Parathyroid adenoma (tissue), 2 donors: Measurements from ENCODE around the gene KPNA5.
"Not testable (repeated sequence)": the region's sequence is repeated elsewhere in the genome, so short reads cannot be mapped to it uniquely, and the experiment has no call there.

Experiments used
- H2AFZ ChIP-seq: fragments of 300-600 bp; sonication (generic); one replicate; pipeline ENCODE4 v1.7.0; 2017; ENCODE audit warnings: antibody characterized with exemption, mild to moderate bottlenecking
- H3K27ac ChIP-seq: fragments of 300-600 bp; sonication (generic); one replicate; pipeline ENCODE4 v1.7.0; 2017
- H3K27me3 ChIP-seq: fragments of 300-600 bp; sonication (generic); one replicate; pipeline ENCODE4 v1.7.0; 2017; ENCODE audit warnings: low read length; ENCODE audit not compliant: control insufficient read depth, insufficient read depth
- H3K36me3 ChIP-seq: fragments of 300-600 bp; sonication (generic); one replicate; pipeline ENCODE4 v1.7.0; 2017; ENCODE audit warnings: low read length; ENCODE audit not compliant: control insufficient read depth, insufficient read depth
- H3K4me1 ChIP-seq: fragments of 300-600 bp; sonication (generic); one replicate; pipeline ENCODE4 v1.7.0; 2017; ENCODE audit warnings: control low read depth
- H3K4me2 ChIP-seq: fragments of 300-600 bp; sonication (generic); one replicate; pipeline ENCODE4 v1.7.0; 2017; ENCODE audit warnings: low read length
- H3K4me3 ChIP-seq: fragments of 300-600 bp; sonication (generic); one replicate; pipeline ENCODE4 v1.7.0; 2017; ENCODE audit warnings: low read depth, low read length
- H3K79me2 ChIP-seq: fragments of 300-600 bp; sonication (generic); one replicate; pipeline ENCODE4 v1.7.0; 2017; ENCODE audit warnings: control low read depth
- H3K9ac ChIP-seq: fragments of 300-600 bp; sonication (generic); one replicate; pipeline ENCODE4 v1.7.0; 2017; ENCODE audit warnings: mild to moderate bottlenecking
- H3K9me3 ChIP-seq: fragments of 300-600 bp; sonication (generic); one replicate; pipeline ENCODE4 v1.7.0; 2017; ENCODE audit warnings: low read length; ENCODE audit not compliant: control insufficient read depth
- TF ChIP-seq, protein P1 (sequence below): fragments of 300-600 bp; sonication (generic); IDR thresholded peaks from one replicate; pipeline ENCODE4 v1.7.0; 2017; ENCODE audit warnings: antibody characterized with exemption, mild to moderate bottlenecking
- donor health status: primary hyperparathyroidism.

Gene KPNA5

DNA sequence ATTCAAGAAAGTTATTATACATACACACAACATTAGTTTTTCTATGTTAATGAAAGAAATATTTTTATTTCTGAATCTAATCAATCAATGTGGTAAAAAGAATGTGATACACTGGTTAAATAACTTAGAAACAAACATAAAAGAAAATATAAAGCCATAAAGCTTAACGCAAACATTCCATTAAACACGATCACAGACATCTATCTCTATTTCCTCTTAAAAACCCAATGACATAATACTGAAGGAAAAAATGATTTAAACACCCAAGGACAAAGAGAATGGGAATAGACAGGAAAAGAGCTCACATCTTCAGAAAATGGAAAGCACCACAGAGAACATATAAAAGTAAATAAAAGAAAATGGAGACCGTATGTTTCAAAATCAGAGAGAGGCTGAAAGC, 31.9 kb upstream of the KPNA5 start:
- Histone ChIP-seq H3K4me3 (no peak overlapping the region), H3K79me2 (peaks cover 3% of the 10 kb centered on the region), H3K9ac (no peak overlapping the region), H3K36me3 (no peaks in the 10 kb centered on the region), H3K27ac (no peak overlapping the region), H2AFZ (no peak overlapping the region), H3K9me3 (no peaks in the 10 kb centered on the region), H3K4me2 (no peak overlapping the region), H3K4me1 (no peaks in the 10 kb centered on the region), H3K27me3 (no peaks in the 10 kb centered on the region)
- TF ChIP-seq, protein P1, sequence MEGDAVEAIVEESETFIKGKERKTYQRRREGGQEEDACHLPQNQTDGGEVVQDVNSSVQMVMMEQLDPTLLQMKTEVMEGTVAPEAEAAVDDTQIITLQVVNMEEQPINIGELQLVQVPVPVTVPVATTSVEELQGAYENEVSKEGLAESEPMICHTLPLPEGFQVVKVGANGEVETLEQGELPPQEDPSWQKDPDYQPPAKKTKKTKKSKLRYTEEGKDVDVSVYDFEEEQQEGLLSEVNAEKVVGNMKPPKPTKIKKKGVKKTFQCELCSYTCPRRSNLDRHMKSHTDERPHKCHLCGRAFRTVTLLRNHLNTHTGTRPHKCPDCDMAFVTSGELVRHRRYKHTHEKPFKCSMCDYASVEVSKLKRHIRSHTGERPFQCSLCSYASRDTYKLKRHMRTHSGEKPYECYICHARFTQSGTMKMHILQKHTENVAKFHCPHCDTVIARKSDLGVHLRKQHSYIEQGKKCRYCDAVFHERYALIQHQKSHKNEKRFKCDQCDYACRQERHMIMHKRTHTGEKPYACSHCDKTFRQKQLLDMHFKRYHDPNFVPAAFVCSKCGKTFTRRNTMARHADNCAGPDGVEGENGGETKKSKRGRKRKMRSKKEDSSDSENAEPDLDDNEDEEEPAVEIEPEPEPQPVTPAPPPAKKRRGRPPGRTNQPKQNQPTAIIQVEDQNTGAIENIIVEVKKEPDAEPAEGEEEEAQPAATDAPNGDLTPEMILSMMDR: no peak

DNA sequence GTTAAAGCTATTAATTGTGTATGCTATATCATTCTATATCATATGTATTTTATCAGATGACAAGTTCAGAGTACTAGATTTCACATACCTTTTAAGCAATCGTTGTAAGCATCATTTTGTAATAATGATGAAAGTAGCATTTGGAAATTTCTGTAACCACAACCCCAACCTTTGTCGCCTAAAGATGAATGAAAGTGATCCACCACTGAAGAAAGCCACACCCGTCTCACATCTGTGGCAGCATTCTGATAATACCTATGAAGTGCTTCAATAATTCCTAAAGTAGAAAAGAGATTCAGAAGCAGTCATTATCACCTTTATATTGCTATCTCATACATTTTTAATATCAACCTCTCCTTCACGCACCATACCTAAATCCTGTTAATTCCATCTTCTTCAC, 29.1 kb upstream of the KPNA5 start:
- Histone ChIP-seq H3K79me2 (no peaks in the 10 kb centered on the region), H3K27me3 (no peaks in the 10 kb centered on the region), H3K4me2 (no peak overlapping the region), H3K4me1 (no peaks in the 10 kb centered on the region), H3K36me3 (no peaks in the 10 kb centered on the region), H3K27ac (no peak overlapping the region), H3K9me3 (no peaks in the 10 kb centered on the region), H2AFZ (no peak overlapping the region), H3K9ac (no peak overlapping the region), H3K4me3 (no peak overlapping the region)
- TF ChIP-seq, protein P1: no peak

GRCh38 chr6:116661594-116661993, 19.4 kb upstream of the KPNA5 start:
- Histone ChIP-seq H3K27ac (no peak overlapping the region), H3K79me2 (peaks cover 13% of the 10 kb centered on the region), H3K9me3 (no peaks in the 10 kb centered on the region), H3K36me3 (no peaks in the 10 kb centered on the region), H3K9ac (no peak overlapping the region), H2AFZ (no peak overlapping the region), H3K4me2 (no peak overlapping the region), H3K27me3 (no peaks in the 10 kb centered on the region), H3K4me3 (no peak overlapping the region), H3K4me1 (no peaks in the 10 kb centered on the region)
- TF ChIP-seq, protein P1: no peak

DNA sequence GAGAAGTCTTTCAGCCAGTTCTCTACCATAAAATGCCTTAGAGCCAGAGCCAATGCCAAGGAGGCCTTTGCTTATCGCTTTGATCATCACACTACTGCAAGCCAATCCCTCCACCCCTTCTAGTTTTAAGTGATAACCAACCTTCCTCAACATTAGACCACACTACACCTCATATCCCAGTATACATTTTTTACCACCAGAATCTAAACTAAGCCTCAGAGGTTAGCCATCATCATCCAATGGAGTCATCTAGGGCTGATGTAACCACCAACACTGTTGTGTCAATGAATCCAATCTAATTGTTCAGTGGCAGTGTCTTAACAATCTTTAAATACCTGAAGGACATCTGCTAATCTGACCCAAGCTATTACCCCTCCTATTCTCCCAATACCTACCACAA, 18.8 kb upstream of the KPNA5 start:
- no peaks in the 10 kb centered on the region for H3K36me3 ChIP-seq
- no peaks in the 10 kb centered on the region for H3K4me1 ChIP-seq
- no peak overlapping the region for H3K9ac ChIP-seq
- H3K27ac ChIP-seq: no peak overlapping the region
- peaks cover 14% of the 10 kb centered on the region for H3K79me2 ChIP-seq
- H3K4me2 ChIP-seq: no peak overlapping the region
- TF ChIP-seq, protein P1: no peak
- no peaks in the 10 kb centered on the region for H3K27me3 ChIP-seq
- no peak overlapping the region for H2AFZ ChIP-seq
- H3K4me3 ChIP-seq: no peak overlapping the region
- no peaks in the 10 kb centered on the region for H3K9me3 ChIP-seq

DNA sequence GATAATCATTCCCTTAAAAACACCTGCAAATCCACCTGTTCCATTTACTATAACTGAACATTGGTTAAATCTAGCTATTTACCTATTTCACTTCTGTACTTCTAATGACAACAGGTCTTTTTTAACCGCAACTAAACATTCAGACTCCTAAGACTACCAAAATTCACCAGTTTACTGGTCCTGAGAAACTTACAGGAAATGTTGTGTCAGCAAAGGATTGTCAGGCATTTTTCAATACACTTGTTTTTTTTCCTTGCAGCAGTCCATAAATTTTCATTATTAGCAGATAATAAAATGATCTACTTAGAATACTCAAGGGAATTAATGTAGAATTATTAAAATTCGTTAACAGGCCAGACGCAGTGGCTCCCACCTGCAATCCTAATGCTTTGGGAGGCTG, 17.7 kb upstream of the KPNA5 start:
- no peaks in the 10 kb centered on the region for H3K36me3 ChIP-seq
- H2AFZ ChIP-seq: no peak overlapping the region
- no peak overlapping the region for H3K4me3 ChIP-seq
- no peaks in the 10 kb centered on the region for H3K4me1 ChIP-seq
- H3K79me2 ChIP-seq: peaks cover 21% of the 10 kb centered on the region
- TF ChIP-seq, protein P1: no peak
- no peak overlapping the region for H3K27ac ChIP-seq
- H3K4me2 ChIP-seq: no peak overlapping the region
- no peaks in the 10 kb centered on the region for H3K9me3 ChIP-seq
- no peak overlapping the region for H3K9ac ChIP-seq
- no peaks in the 10 kb centered on the region for H3K27me3 ChIP-seq

DNA sequence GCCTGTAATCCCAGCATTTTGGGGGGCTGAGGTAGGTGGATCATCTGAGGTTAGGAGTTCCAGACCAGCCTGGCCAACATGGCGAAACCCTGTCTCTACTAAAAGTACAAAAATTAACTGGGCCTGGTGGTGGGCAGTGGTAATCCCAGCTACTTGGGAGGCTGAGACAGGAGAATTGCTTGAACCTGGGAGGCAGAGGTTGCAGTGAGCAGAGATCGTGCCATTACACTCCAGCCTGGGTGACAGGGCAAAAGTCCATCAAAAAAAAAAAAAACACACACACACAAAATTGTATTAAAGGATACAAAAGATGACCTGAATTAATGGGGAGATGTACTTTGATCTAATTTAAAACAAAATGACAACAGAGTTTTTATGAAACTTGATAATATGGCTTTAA, 16.8 kb upstream of the KPNA5 start:
- H3K27ac ChIP-seq, H3K4me2 ChIP-seq, H2AFZ ChIP-seq, H3K4me3 ChIP-seq, H3K4me1 ChIP-seq, H3K36me3 ChIP-seq, H3K9me3 ChIP-seq, H3K9ac ChIP-seq, H3K27me3 ChIP-seq: not testable (repeated sequence)
- H3K79me2 ChIP-seq: peaks cover 21% of the 10 kb centered on the region
